ENCODE results near the gene CD58. TPM values are rescaled to one million over a fixed set of nuclear protein-coding genes. Genes with fewer than 3 reads are reported as not detected.
A peak's percentile ranks its signal among the peaks of the same experiment; 100 is the strongest.

Gene CD58
- total RNA-seq, 1 donor from 2014 or later = 19.6 TPM

GRCh38 chr1:116572771-116573430 lies 2.1 kb upstream of the CD58 start:
- Mint-ChIP-seq H3K4me3 (ENCODE audit: unreplicated experiment) (no peak overlapping the region), H3K4me1 (ENCODE audit: low read depth) (peaks cover 37% of the 10 kb centered on the region), H3K9me3 (ENCODE audit: low read depth) (no peaks in the 10 kb centered on the region), H3K36me3 (ENCODE audit: low read depth) (no peaks in the 10 kb centered on the region), H3K27ac (ENCODE audit: unreplicated experiment) (no peak overlapping the region), H3K27me3 (ENCODE audit: low read depth) (no peaks in the 10 kb centered on the region)
- no peak for DNase-seq (ENCODE audit: low spot score)
- TF ChIP-seq CTCF (IDR thresholded peaks at IDR 0.05) = no peak

GRCh38 chr1:116572099-116572498 lies 1.3 kb upstream of the CD58 start:
- H3K9me3 Mint-ChIP-seq (ENCODE audit: low read depth) = no peaks in the 10 kb centered on the region
- H3K4me1 Mint-ChIP-seq (ENCODE audit: low read depth) = peaks cover 37% of the 10 kb centered on the region
- H3K27ac Mint-ChIP-seq (ENCODE audit: unreplicated experiment) = no peak overlapping the region
- TF ChIP-seq CTCF (IDR thresholded peaks at IDR 0.05) = no peak
- H3K27me3 Mint-ChIP-seq (ENCODE audit: low read depth) = no peaks in the 10 kb centered on the region
- DNase-seq (ENCODE audit: low spot score) = no peak
- H3K36me3 Mint-ChIP-seq (ENCODE audit: low read depth) = no peaks in the 10 kb centered on the region
- H3K4me3 Mint-ChIP-seq (ENCODE audit: unreplicated experiment) = peak overlapping the region; percentile 86

GRCh38 chr1:116571215-116571919 lies 541 bp upstream of the CD58 start:
- Mint-ChIP-seq H3K27ac (ENCODE audit: unreplicated experiment) (peak overlapping the region; percentile 90), H3K4me3 (ENCODE audit: unreplicated experiment) (peak overlapping the region; percentile 86), H3K36me3 (ENCODE audit: low read depth) (no peaks in the 10 kb centered on the region), H3K9me3 (ENCODE audit: low read depth) (no peaks in the 10 kb centered on the region), H3K4me1 (ENCODE audit: low read depth) (peaks cover 39% of the 10 kb centered on the region), H3K27me3 (ENCODE audit: low read depth) (no peaks in the 10 kb centered on the region)
- no peak for TF ChIP-seq CTCF (IDR thresholded peaks at IDR 0.05)
- DNase-seq (ENCODE audit: low spot score) = no peak

GRCh38 chr1:116569776-116570357 lies 959 bp downstream of the CD58 start:
- no peaks in the 10 kb centered on the region for H3K9me3 Mint-ChIP-seq (ENCODE audit: low read depth)
- H3K27ac Mint-ChIP-seq (ENCODE audit: unreplicated experiment) = peak overlapping the region; percentile 89
- peaks cover 2% of the 10 kb centered on the region for H3K36me3 Mint-ChIP-seq (ENCODE audit: low read depth)
- DNase-seq (ENCODE audit: low spot score) = no peak
- H3K27me3 Mint-ChIP-seq (ENCODE audit: low read depth) = no peaks in the 10 kb centered on the region
- peaks cover 41% of the 10 kb centered on the region for H3K4me1 Mint-ChIP-seq (ENCODE audit: low read depth)
- no peak for TF ChIP-seq CTCF (IDR thresholded peaks at IDR 0.05)
- peak overlapping the region; percentile 86 for H3K4me3 Mint-ChIP-seq (ENCODE audit: unreplicated experiment)

- DNase-seq (ENCODE audit: low spot score) = no peak
- peak overlapping the region; percentile 86 for H3K4me3 Mint-ChIP-seq (ENCODE audit: unreplicated experiment)
- H3K36me3 Mint-ChIP-seq (ENCODE audit: low read depth) = peaks cover 4% of the 10 kb centered on the region
- TF ChIP-seq CTCF (IDR thresholded peaks at IDR 0.05) = no peak
- peaks cover 36% of the 10 kb centered on the region for H3K4me1 Mint-ChIP-seq (ENCODE audit: low read depth)
- H3K27me3 Mint-ChIP-seq (ENCODE audit: low read depth) = no peaks in the 10 kb centered on the region
- peaks cover under 1% of the 10 kb centered on the region for H3K9me3 Mint-ChIP-seq (ENCODE audit: low read depth)
- H3K27ac Mint-ChIP-seq (ENCODE audit: unreplicated experiment) = no peak overlapping the region
These were observed 1.5 kb downstream of the CD58 start for GRCh38 chr1:116569381-116569670.

Measured in chondrocyte (in vitro differentiated cells).